Tibial nerve (tissue), 3 donors: ENCODE measurements around the gene ADAM21.
"Not testable (repeated sequence)": the region's sequence is repeated elsewhere in the genome, so short reads cannot be mapped to it uniquely, and the experiment has no call there.

ENCODE experiments used
- CTCF ChIP-seq, 5 experiments: fragments of 200-600 bp in 3 of 5; fragments of 450-650 bp in 2 of 5; sonication (generic) in 3 of 5; IDR thresholded peaks; one replicate each; pipeline ENCODE4 v1.5.1; 2016 to 2019; ENCODE audit warnings: antibody characterized with exemption in 5 of 5, mild to moderate bottlenecking in 3 of 5, moderate library complexity in 2 of 5
- POLR2A ChIP-seq, 2 donors: fragments of 450-650 bp; IDR thresholded peaks; one replicate each; pipeline ENCODE4 v1.6.1; 2017; ENCODE audit warnings: antibody characterized with exemption in 2 of 2, mild to moderate bottlenecking in 2 of 2, moderate library complexity in 2 of 2

GRCh38 chr14:70470863-70471563 is 19.0 kb downstream of the ADAM21 start:
- TF ChIP-seq CTCF, POLR2A (IDR thresholded peaks at IDR 0.05): not testable (repeated sequence)
